NCI-H748 treated with DMSO at 0.1 percent for 48 hours (cell line): ENCODE data around the gene C6orf15.
A peak's percentile ranks its signal among the peaks of the same experiment; 100 is the strongest.

Source experiments
- DNase-seq: peaks from one replicate; lab custom pipeline; 2025; lab: John Stamatoyannopoulos, UW

C6orf15 gene

GRCh38 chr6:31130751-31131150, 18.4 kb upstream of the C6orf15 start:
- DNase-seq, result no peak

GRCh38 chr6:31129130-31129529, 16.8 kb upstream of the C6orf15 start:
- DNase-seq, result no peak

GRCh38 chr6:31128093-31128676, 15.8 kb upstream of the C6orf15 start:
- DNase-seq, result peak; percentile 11

DNA sequence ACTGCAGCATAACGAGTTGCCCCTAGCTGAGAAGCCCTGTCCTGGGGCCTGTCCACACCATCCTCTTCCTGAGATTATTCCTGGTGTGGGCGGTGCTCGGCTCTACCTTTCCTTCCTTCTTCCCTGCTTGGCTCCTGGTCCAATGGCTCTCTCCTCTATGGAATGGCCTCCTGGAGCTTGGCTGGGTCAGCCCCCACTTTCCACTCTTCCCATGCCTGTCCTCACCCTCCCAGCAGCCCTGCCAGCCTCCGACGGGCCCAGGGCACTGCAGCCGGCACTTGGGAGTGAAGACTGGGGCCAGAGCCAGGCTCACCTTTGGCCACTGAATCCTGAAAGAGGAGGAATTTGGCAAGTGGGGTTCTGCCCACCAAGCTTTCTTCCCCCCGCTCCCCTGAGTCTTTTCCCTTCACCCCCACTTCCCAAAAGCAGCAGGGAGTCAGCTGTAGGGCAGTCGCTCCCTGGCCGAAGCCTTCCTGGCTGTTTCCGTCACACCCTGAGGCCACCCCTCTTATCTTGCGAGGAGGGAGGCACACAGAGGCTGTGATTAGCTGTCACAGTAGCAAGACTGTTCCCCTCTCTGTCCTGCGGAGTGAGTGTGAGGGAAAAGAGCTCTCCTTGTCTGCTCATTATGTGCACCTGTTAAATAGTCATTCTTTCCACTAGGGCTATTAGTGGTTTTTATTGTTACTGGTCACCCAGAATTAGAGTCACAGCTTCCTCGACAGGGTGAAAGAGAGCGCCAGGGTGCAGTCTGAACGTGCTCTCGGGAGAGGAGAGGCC, 14.2 kb upstream of the C6orf15 start:
- no peak for DNase-seq

DNA sequence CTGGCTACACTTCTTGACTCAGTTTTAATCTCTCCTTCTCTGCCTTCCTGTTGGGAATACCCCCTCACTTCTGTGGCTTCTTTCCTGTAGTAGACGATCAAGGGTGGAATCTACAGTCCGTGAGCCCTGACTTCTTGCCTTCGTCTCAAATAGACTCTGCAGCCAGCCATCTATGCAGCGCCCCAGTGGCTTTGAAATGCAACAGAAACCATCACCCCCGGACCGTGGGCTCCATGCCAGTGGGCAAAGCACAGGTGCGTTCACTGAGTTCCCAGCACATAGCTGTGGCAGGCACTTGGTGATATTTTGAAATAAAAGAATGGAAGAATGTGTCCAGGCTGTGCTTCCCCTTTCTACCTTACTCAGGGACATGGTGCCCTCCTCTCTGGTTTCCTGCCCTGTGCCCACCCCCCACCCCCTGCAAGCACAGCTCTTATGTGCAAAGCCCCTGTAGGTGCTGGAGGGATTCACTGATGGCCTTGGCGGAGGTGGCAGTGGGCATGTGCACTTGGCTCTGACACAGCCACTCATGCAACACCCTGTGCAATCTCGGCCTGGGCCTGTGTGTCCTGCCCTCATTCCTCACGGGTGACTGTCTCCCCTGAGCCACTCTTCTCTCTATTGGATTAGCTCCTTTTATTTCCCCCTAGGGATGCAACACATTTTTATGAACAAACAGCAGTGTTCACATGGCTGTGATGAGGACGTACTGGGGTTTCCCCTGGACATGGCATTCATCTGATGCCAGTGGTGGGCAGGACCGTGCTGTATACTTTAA, 13.4 kb upstream of the C6orf15 start:
- no peak for DNase-seq

DNA sequence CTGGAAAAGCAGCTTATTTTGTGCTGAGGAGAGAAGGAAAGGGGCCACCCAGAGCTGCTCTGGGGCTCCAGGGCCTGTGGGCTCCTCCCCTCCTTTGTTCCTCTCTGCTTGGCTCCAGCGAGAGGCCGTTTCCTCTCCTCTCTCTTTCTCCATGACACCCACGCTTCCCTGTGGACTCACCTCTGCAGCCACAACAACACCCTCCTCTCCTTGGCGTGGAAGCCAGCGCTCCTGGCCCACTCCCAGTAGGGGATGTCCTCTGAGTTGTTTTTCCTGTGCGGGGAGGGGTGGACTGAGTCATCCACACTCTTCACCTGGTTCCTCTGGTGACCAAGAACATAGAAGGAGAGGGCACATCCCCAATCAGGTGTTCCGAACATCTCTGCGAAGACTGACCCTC, 12.8 kb upstream of the C6orf15 start:
- DNase-seq, result no peak

GRCh38 chr6:31122791-31123706, 10.7 kb upstream of the C6orf15 start:
- DNase-seq, result no peak

GRCh38 chr6:31121131-31121790, 8.9 kb upstream of the C6orf15 start:
- no peak for DNase-seq

- DNase-seq, result no peak
Measured at GRCh38 chr6:31120151-31120915, 8.0 kb upstream of the C6orf15 start, which contains the start of gene CDSN. Gene CDSN, minus strand, starts transcription at chr6:31120446. Its CDS starts 27 bp downstream, at chr6:31120419.

DNA sequence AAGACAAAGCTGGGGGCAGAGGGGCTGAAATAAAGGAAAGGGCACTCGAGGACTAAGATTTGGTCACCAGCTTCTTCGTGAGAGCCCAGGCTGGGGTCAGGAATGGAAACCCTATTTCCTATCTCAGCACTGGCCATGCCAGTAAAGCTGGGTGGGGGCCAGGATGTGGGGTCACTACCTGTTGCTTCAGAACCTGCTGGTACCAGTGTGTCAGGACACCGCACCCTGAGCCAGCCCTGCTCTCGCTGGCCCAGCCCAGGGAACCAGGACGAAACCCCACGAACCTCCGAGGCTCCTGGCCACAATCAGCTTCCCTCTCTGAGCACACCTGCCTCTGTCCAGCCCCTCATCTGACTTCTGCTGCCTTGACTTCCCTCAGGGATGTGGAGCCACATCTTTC, 5.8 kb upstream of the C6orf15 start:
- DNase-seq, result no peak

GRCh38 chr6:31116661-31117385, 4.4 kb upstream of the C6orf15 start:
- DNase-seq, result no peak

DNA sequence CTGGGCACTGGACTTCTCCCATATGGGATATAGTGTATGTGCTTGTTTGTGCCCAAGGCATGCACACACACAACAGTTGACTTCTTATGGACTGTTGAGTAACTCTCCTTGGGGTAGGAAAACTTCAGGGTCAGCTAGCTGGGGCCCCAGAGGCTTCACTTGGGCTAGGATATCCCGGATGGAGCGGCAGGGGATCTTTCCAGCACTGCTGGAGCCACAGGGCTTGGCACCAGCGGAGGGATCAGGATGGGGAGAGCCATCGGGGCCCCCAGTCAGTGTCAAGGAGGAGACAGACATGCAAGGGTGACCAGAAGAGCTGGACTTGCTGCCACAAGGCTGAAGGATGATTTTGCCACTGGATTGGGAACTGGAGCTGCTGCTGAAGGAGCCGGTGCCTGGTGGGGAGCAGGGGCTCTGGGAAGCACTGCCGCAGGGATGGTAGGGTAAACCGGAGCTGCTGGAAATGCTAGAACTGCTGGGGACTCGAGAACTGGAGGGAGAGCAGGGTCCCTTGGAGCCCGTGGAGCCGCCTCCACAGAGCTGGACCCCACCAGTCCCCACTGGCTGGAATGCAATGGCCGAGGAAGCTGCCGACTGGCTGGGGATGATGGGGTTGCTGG, 3.7 kb upstream of the C6orf15 start:
- DNase-seq, result no peak

DNA sequence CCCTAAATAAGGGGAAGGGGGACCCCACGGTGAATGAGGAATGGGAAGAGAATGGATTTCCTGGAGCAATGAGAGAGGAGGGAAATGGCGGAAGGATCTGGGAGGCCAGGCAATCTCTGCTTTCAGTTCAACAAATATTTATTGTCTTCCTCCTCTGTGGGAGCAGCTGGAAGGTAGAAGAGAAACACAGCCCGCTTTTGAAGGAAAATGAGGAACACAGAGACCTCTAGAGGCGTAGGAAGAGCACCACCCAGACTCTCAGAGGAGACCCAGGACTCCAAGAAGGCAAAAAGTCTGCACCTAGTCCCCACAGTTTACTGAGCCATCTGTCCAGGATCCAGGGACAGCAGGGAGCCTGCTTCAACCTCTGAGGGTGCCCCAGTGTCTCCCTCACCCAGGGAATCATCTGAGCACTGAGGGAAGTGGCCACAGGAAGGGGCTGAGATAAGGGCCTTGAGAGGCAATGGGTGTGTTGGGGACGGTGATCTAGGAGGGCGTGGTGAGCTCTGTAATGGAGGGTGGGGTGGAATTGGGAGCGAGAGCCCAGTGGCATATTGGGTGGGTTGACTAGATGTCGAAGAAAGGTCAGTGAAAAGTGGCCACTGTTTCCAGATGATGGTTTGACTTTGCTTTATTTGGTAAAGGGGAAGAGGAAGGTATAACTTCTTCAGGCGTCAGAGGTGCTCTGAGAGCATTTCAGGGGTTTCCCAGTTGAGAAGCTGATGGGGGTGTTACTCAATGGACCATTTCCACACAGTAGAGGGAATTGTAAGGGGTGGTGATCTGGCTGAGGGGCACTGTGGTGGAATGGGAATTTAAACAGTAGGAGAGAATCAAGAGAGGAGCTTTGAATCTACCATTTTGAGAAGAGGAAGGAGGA, 2.8 kb upstream of the C6orf15 start:
- DNase-seq, result no peak

DNA sequence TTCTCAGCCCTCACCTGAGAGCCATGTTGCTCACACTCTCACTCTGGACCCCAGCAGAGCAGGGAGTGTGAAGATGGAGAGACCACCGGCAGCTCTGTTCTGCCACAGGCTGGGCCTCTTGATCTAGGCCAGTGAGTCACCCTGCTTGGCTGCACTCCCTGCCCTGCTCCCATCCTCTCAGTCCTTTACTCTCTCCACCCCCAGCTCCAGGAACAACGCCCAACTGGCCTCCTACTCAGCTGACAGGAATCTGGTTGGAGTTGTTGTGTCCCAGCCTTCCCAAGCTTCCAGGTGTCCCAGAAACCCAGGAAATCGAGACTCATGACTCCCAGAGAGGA, 2.1 kb upstream of the C6orf15 start, which contains the start of gene PSORS1C1:
TSS of gene PSORS1C1 (plus strand) at position 260 of the 338 bp plus-strand sequence. CDS start 14,833 bp downstream, outside the sequence.
- no peak for DNase-seq

DNA sequence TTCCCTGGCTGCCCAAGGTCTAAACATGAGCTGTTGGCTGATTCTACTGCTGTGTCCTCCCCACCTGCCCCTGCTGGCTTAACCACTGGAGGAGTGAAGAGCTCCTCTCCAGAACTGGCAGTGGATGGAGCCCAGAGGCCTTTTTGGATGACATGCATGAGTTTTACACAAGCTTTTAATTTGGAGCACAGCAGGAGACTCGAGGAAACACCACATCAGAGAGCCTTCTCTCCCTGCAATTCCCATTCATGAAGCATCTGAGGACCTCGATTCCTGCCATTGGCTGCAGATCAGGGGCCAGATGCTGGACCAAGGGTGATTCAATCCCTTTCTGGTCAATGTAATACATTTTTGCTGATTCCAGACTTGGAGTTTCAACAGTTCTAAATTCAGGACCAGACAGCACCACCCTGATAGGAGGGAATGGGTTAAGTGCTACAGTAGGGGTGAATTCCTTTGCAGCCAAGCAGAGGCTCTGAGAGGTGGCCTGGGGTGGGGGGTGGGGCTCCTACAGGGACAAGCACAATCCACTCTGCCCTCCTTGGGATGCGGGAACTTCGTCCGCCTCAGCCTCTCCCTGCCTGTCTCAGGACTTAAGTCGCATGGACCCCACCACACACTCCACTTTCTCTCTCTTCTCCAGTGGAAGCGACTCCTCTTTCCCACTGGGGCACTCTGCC, 1.6 kb upstream of the C6orf15 start:
- DNase-seq, result no peak

DNA sequence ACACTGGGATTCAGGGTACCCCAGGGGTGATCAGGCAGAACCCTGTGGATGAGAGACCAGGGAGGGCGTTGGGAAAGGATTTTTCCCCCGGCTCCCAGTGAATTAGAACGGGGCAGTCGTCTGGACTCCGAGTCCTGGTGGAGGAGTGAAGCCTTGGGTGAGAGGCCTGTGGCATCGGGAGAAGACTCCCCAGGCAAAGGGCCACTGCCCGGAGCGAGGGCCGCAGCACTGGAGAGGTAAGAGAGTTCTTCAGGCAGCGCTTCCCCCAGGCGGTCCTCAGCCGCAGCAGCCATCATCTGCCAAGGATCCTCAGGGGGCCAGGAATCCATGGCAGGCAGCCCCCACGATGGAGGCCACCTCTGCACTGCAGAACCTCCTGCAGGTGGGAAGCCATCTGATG, 663 bp downstream of the C6orf15 start:
- no peak for DNase-seq

DNA sequence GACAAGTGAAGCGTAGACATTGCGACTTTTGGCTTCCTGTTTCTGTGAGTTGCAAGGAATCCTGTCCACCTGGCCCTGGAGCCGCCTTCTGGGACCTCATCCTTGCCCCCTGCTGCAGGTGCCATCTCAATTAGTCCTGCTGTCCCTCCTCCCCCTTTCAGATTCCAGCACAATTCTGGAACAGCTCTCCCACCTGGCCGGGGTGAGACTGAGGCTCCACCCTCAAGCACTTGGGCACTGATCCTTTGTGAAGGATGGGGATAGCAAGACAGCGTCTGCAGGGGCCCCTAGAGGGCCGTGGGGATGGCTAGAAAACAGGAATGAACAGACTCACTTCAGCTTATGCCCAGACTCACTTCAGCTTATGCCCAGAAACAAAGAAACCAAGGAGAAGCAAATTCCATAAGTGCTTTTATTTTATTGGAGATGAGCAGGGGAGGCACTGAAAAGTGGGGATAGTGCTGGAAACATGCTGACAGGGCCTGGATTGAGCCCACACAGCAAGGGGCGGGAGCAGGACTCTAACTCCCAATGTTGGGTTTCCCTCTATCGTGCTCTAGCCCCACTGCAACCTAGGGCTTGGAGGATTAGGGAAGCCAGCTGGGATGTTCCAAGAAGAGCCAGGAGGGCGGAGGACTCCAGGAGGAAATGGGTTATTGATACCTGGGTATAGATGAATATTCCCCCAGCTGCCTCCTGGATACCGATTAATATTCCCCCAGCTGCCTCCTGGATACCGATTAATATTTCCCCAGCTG, 1.4 kb downstream of the C6orf15 start:
- no peak for DNase-seq
